ENCODE measurements around the gene SPSB4.
"Not testable (repeated sequence)": the region's sequence is repeated elsewhere in the genome, so short reads cannot be mapped to it uniquely, and the experiment has no call there.

The SPSB4 gene

DNA sequence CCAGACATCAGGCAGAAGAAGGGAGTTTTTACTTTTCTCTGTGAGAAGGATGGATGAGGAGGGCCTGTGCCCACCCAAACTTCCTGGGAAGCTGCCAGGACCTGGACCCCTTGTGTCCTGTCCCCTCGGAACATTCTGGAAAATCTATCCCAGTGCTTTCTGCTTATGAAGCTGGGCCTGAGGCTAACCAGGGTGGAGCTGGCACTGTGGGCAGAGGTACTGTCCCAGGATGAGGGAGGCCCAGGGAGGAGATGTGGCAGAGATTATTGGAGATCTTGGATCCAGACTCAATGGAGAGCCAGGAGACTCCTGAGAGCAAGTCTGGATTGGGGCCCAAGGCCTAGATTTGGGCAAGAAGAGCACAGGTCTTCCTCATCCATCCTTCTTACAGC lies 44.4 kb downstream of the SPSB4 start:
- no peak for DNase-seq (ENCODE audit: low read depth)

DNA sequence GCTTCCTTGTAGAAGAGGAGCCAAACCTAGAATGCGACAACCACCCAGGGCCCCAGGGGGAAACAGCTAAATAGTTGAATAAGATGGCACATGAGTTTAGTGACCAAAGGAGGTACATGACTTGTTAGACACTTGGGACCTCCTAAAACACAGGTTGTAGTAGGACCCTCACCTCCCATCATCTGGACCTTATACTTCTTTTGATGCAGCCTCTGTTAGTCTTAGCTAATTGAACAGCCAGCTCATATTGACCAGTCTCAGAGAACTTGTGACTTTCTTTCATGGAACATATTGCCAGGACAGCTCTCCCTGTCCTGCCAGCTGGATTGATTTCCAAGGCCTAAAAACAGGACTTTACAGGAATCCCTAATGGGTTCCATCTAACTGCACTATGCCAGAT lies 45.0 kb downstream of the SPSB4 start:
- DNase-seq (ENCODE audit: low read depth): no peak

GRCh38 chr3:141096981-141097380 lies 45.8 kb downstream of the SPSB4 start:
- DNase-seq (ENCODE audit: low read depth): no peak

GRCh38 chr3:141100112-141100511 lies 49.0 kb downstream of the SPSB4 start:
- DNase-seq (ENCODE audit: low read depth): no peak

- DNase-seq (ENCODE audit: low read depth): no peak
Observed at GRCh38 chr3:141100531-141101320, 49.6 kb downstream of the SPSB4 start.

DNA sequence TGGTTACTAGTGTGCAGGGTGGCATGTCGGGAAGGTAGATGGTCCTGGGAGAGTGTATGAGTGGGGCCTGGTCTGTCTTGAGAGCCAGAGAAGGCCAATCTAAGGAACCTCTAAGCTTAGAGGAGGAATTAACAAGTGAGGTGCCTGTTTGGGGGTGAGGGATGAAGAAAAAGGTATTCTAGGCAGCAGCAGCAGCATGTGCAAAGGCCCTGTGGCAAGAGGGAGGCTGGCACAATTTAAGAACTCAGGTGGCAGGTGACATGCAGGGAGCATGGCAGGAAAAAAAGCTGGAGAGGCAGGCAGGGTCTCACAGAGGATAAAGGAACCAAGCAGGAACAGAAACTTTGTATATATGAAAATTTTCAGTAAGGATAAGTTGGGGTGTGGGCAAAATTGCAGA lies 51.2 kb downstream of the SPSB4 start:
- no peak for DNase-seq (ENCODE audit: low read depth)

GRCh38 chr3:141103067-141103466 lies 51.9 kb downstream of the SPSB4 start:
- no peak for DNase-seq (ENCODE audit: low read depth)

GRCh38 chr3:141103503-141103902 lies 52.4 kb downstream of the SPSB4 start:
- DNase-seq (ENCODE audit: low read depth): no peak

- no peak for DNase-seq (ENCODE audit: low read depth)
Observed at GRCh38 chr3:141104151-141104821, 53.1 kb downstream of the SPSB4 start.

DNA sequence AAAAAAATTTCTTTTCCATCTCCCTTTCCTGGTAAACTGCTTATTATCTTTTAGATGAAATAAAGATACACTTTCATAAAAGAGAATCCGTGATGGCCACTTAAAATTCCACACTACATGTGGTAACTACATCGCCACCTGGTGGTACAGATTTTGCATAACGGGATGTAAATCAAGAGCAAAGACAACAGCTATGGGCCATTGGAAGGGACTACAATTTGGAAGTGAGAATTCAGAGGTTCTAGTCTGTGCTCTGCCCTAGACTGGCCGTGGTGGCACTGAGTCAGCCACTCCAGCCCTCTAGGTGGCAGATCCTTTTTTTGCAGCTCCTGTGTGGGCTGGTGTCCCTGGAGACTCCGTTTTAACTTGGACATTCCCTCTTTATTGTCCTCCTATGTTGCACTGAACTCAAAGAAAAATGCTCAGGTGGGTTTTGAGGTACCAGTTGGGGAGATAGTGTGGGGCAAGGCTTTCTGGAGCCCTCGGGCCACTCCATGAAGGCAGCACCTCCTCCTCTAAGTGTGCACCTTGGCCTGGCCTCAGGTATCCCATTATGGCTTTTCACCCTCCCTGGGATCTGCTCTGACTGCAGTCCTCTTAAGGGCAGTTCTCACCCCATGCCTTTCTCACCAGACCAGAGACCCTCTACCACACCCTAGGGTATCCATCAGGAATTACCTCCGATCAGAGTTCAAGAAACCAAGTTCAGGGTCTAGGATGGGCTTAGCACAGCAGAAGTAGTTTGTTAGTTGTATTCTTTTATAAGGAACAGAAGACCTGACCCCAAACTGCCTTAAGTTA lies 54.9 kb downstream of the SPSB4 start:
- DNase-seq (ENCODE audit: low read depth): no peak

DNA sequence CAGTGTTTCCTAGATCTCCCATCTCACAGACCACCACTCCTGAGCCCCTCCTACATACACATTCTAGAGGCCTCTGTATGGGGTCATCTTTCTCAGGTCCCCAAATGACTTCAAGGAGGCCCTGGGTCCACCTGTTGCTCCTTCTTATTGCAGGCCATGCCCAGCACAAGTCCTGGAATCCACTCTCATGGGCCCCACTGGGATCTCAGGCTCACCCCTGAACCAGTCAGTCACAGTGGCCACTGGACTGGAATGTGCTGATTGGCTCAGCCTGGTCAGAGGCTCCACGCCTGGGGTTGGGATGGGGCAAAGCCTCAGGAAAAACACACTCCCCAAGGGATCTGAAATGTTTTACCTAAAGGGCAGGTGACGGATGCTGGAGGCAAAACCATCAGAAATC lies 55.7 kb downstream of the SPSB4 start:
- no peak for DNase-seq (ENCODE audit: low read depth)

- DNase-seq (ENCODE audit: low read depth): no peak
Observed at GRCh38 chr3:141108039-141108438, 56.9 kb downstream of the SPSB4 start.

GRCh38 chr3:141109751-141110150 lies 58.6 kb downstream of the SPSB4 start:
- no peak for DNase-seq (ENCODE audit: low read depth)

- no peak for DNase-seq (ENCODE audit: low read depth)
Observed at GRCh38 chr3:141110322-141110721, 59.2 kb downstream of the SPSB4 start.

- no peak for DNase-seq (ENCODE audit: low read depth)
Observed at GRCh38 chr3:141111364-141112155, 60.4 kb downstream of the SPSB4 start.

GRCh38 chr3:141112686-141113297 lies 61.6 kb downstream of the SPSB4 start:
- no peak for DNase-seq (ENCODE audit: low read depth)

DNA sequence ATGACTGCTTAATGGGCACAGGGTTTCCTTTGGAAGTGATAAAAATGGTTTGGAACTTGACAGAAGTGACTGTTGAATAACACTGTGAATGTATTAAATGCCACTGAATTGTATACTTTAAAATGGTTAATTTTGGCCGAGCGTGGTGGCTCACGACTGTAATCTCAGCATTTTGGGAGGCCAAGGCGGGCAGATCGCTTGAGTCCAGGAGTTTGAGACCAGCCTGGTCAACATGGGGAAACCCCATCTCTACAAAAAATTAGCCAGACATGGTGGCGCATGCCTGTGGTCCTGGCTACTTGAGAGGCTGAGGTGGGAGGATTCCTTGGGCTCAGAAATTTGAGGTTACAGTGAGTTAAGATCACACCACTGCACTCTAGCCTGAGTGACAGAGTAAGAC lies 62.5 kb downstream of the SPSB4 start:
- not testable (repeated sequence) for DNase-seq (ENCODE audit: low read depth)

GRCh38 chr3:141114179-141114745 lies 63.1 kb downstream of the SPSB4 start:
- DNase-seq (ENCODE audit: low read depth): no peak

GRCh38 chr3:141114816-141115460 lies 63.8 kb downstream of the SPSB4 start:
- no peak for DNase-seq (ENCODE audit: low read depth)

DNA sequence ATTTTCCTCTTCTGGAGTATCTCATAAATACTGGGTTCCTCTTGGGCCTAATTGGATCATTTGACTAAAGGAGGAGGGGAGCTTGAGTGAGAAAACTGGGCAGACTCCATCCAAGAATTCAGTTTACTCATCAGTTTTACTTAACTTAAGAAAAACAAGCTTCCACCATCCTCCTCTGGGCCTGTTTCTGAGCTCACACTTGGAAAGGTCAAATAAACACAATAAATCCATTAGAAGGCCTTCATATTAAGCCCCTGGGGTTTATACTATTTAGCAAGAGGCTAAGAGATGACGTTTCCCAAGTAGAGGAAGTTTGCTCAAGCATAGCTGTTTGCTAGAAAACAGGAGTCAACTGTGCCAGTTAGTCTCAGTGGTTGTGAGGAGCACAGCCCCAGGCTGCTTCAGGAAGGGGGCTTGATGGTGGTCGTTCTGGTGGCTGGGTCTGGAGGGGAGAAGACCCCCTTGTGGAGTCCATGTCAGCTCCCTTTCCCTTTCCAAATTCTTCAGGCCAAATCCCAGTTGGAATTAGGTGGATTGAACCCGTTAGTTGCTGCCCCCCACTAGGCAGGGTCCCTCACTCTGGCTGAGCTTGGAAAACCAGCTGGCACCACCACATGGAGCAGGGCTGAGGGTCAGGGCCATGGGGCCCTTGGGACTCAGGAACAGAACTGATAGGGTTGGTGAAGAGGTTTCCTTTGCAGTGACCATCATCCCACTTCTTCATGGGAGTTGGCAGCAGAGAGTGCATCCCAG lies 64.8 kb downstream of the SPSB4 start:
- no peak for DNase-seq (ENCODE audit: low read depth)

Data from stimulated activated CD8-positive, alpha-beta memory T cell treated with anti-CD3 and anti-CD28 coated beads, Interleukin-15, amount 100 ng/mL, for 24 hours (primary cell).